GM21526 (cell line): ENCODE results near the gene ANO7.

ENCODE experiments used
- ATAC-seq: cut with Tn5 transposase; IDR thresholded peaks from one replicate; pipeline ENCODE4 v1.9.1; 2021; ENCODE audit warnings: moderate library complexity; ENCODE audit not compliant: unreplicated experiment, low FRiP score

ANO7 gene

GRCh38 chr2:241240320-241241004 lies 52.0 kb downstream of the ANO7 start:
- no peak for ATAC-seq

- ATAC-seq: no peak
These were observed 53.2 kb downstream of the ANO7 start for GRCh38 chr2:241241669-241242068.

- no peak for ATAC-seq
These were observed 53.8 kb downstream of the ANO7 start for GRCh38 chr2:241242306-241242705.

DNA sequence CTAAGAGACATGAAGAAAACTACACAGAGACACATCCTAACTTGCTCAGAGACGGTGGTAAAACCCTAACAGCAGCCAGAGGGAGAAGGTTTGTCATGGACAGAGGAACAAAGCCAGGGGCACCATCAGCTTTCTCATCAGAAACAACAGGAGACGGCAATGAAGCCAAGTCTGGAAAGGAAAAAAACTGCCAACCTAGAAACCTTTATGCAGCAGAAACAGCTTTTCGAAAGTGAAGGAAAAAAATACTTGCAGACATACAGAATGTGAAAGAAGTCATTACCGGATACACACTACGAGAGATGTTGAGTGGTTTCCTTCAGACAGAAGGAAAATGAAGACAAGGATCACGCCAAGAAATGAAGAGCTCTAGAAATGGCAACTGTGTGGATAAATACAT lies 55.9 kb downstream of the ANO7 start:
- no peak for ATAC-seq

GRCh38 chr2:241248289-241248688 lies 59.8 kb downstream of the ANO7 start:
- no peak for ATAC-seq

DNA sequence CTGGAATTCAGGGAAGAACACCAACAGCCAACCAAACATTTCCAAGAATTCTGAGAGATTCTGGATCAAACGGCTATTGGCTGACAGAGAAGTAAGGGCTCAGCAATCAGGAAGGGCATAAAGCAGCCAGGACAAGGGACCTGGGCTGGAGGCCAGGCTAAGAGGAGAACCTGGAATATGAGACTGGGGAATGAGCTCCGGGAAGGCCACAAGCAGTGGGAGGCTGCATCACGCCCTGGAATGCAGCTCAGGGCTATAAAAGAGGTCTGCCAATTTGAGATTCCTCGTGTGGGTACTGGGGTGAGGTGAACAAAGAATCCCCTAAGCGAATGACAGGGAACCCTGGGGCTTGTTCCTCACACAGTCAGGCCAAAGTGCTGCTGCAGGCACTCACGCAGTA lies 60.4 kb downstream of the ANO7 start:
- no peak for ATAC-seq

GRCh38 chr2:241249654-241250053 lies 61.2 kb downstream of the ANO7 start:
- no peak for ATAC-seq

- ATAC-seq: no peak
These were observed 64.5 kb downstream of the ANO7 start for GRCh38 chr2:241252778-241253475.

DNA sequence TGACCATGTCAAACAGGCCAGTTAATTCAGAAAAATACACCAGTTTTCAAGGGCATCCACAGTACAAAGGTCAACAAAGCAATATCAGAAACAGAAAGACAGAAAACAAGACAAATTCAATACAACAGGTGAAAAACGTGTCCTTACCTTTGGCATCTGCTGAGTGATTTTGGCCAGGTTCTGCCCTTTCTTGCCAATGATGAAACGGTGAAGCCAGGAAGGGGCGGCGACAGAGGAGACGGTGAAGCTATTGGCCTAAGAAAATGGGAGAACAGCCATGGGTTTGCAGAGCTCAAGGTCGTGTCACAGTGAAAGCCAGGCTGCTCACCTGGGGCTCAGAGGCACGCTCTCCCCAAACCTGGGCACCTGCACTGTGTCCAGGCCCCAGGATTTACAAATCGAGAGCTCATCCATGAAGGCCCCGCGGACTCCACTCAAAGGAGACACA lies 66.5 kb downstream of the ANO7 start:
- no peak for ATAC-seq

GRCh38 chr2:241255542-241256167 lies 67.2 kb downstream of the ANO7 start:
- ATAC-seq: no peak

GRCh38 chr2:241256168-241256545 lies 67.7 kb downstream of the ANO7 start:
- ATAC-seq: no peak

DNA sequence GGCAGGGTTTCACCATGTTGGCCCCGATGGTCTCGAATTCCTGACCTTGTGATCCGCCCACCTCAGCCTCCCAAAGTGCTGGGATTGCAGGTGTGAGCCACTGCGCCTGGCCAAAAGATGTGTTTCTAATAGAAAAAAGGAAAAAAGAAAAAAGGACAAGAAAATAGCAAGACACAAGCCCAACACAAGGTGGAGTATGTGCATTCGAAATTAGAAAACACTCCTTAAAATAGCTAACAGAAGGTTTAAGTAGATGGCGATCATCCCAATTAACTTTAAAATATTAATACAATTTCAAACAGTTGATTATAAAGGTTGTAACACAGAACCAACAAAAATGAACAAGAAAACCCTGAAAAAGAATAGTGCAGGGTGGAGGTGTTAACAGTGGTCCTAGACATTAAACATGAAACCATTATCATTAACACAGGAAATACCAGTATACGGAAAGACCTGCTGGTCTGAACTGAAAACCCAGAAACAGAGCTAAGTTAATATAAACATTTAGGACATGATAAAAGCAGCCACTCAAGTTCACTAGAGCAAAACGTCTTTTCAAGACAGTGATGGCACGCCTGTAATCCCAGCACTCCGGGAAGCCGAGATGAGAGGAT lies 69.0 kb downstream of the ANO7 start:
- ATAC-seq: no peak

- ATAC-seq: no peak
These were observed 70.2 kb downstream of the ANO7 start for GRCh38 chr2:241258505-241259280.

- no peak for ATAC-seq
These were observed 72.4 kb downstream of the ANO7 start for GRCh38 chr2:241260911-241261310.

DNA sequence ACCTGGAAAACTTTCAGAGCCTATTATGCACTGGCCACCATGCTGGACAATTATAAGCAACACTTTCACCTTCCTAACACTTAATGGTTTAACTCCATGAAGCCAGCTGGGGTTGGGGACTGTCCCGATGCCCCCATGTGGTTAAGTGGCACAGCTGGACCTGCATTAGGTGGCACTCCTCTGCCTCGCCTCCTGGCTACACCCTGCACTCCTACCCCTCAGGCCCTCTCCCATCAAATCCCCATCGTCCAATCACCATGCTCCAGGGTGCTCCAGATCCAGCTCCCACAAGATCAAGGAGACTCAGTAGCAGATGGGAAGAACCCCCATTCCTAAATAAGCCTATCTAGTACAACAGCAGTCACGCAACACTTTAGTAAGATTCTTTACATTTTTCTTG lies 73.2 kb downstream of the ANO7 start:
- ATAC-seq: no peak

GRCh38 chr2:241263061-241263460 lies 74.6 kb downstream of the ANO7 start:
- ATAC-seq: no peak

DNA sequence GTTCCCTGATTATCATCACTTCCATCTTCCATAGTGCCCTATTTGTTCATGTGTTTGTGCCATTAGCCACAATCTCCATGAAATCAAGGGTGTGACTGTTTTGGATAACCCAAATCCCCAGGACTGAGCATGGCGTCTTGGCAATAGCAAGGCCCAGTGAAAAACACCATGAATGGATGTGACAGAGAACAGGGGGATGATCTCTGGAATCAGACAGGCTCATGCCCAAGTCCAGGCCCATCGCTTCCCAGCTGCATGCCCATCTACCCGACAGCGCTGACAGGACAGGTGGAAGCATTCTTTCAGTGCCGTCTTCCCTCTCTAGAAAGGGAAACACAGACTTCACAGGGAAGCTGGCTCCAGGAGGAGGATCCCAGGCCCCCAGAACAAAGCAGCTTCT lies 77.0 kb downstream of the ANO7 start:
- ATAC-seq: no peak

- ATAC-seq: no peak
These were observed 79.0 kb downstream of the ANO7 start for GRCh38 chr2:241267249-241268067.

GRCh38 chr2:241268306-241268705 lies 79.8 kb downstream of the ANO7 start:
- no peak for ATAC-seq
